ENCODE results near the gene NR0B2. TPM values are rescaled to one million over a fixed set of nuclear protein-coding genes. Genes with fewer than 3 reads are reported as not detected.

NR0B2 gene
- total and polyA plus RNA-seq, 2 of the 13 experiments (the other 11 are each of a cell fraction or from before 2014, with no cell fraction given): 72.5 to 133 TPM

- TF ChIP-seq, protein P1, sequence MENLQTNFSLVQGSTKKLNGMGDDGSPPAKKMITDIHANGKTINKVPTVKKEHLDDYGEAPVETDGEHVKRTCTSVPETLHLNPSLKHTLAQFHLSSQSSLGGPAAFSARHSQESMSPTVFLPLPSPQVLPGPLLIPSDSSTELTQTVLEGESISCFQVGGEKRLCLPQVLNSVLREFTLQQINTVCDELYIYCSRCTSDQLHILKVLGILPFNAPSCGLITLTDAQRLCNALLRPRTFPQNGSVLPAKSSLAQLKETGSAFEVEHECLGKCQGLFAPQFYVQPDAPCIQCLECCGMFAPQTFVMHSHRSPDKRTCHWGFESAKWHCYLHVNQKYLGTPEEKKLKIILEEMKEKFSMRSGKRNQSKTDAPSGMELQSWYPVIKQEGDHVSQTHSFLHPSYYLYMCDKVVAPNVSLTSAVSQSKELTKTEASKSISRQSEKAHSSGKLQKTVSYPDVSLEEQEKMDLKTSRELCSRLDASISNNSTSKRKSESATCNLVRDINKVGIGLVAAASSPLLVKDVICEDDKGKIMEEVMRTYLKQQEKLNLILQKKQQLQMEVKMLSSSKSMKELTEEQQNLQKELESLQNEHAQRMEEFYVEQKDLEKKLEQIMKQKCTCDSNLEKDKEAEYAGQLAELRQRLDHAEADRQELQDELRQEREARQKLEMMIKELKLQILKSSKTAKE (CRISPR knock-in tag; IDR thresholded peaks at IDR 0.05; ENCODE audit: borderline replicate concordance): no peak
- TF ChIP-seq, protein P2, sequence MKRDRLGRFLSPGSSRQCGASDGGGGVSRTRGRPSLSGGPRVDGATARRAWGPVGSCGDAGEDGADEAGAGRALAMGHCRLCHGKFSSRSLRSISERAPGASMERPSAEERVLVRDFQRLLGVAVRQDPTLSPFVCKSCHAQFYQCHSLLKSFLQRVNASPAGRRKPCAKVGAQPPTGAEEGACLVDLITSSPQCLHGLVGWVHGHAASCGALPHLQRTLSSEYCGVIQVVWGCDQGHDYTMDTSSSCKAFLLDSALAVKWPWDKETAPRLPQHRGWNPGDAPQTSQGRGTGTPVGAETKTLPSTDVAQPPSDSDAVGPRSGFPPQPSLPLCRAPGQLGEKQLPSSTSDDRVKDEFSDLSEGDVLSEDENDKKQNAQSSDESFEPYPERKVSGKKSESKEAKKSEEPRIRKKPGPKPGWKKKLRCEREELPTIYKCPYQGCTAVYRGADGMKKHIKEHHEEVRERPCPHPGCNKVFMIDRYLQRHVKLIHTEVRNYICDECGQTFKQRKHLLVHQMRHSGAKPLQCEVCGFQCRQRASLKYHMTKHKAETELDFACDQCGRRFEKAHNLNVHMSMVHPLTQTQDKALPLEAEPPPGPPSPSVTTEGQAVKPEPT (CRISPR knock-in tag; IDR thresholded peaks at IDR 0.05; ENCODE audit: low read depth): 0 out of 2 replicates have a peak, but pooled peaks have one; percentile 27
- TF ChIP-seq NFKBIZ (CRISPR knock-in tag; IDR thresholded peaks at IDR 0.05) (0 out of 2 replicates have a peak, but pooled peaks have one; percentile 43), HMG20B (CRISPR knock-in tag; conservative IDR thresholded peaks at IDR 0.05) (no peak), RXRA (CRISPR knock-in tag; IDR thresholded peaks at IDR 0.05) (0 out of 2 replicates have a peak, but pooled peaks have one; percentile 39), YEATS2 (CRISPR knock-in tag; IDR thresholded peaks at IDR 0.05; ENCODE audit: borderline replicate concordance) (peak; percentile 47; the same call in 1 of the 2 replicates), MYC (CRISPR knock-in tag; IDR thresholded peaks at IDR 0.05; ENCODE audit: borderline replicate concordance) (peak; percentile 64; the same call in 1 of the 2 replicates), ZNF513 (CRISPR knock-in tag; conservative IDR thresholded peaks at IDR 0.05) (no peak), STAG1 (CRISPR knock-in tag; IDR thresholded peaks at IDR 0.05) (peak; percentile 39; the same call in 1 of the 2 replicates), DNMT1 (CRISPR knock-in tag; IDR thresholded peaks at IDR 0.05) (peak; percentile 49; the same call in 1 of the 2 replicates), GABPA (IDR thresholded peaks at IDR 0.05; ENCODE audit: low read depth, low read length) (no peak), GABPA (CRISPR knock-in tag; IDR thresholded peaks at IDR 0.05; ENCODE audit: low read depth) (peak; percentile 44), ZNF567 (CRISPR knock-in tag; IDR thresholded peaks at IDR 0.05; ENCODE audit: borderline replicate concordance) (no peak), ZNF574 (CRISPR knock-in tag; IDR thresholded peaks at IDR 0.05) (0 out of 2 replicates have a peak, but pooled peaks have one; percentile 8), FIP1L1 (IDR thresholded peaks at IDR 0.05; ENCODE audit: borderline replicate concordance, insufficient read depth, low read depth, low read length) (no peak)
- TF ChIP-seq, protein P3, sequence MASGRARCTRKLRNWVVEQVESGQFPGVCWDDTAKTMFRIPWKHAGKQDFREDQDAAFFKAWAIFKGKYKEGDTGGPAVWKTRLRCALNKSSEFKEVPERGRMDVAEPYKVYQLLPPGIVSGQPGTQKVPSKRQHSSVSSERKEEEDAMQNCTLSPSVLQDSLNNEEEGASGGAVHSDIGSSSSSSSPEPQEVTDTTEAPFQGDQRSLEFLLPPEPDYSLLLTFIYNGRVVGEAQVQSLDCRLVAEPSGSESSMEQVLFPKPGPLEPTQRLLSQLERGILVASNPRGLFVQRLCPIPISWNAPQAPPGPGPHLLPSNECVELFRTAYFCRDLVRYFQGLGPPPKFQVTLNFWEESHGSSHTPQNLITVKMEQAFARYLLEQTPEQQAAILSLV (CRISPR knock-in tag; IDR thresholded peaks at IDR 0.05; ENCODE audit: borderline replicate concordance): no peak
These were observed 50.7 kb downstream of the NR0B2 start, which contains the start of gene SFN (continued) for GRCh38 chr1:26862781-26863684.

Measured in HepG2 (cell line).